Neural cell (in vitro differentiated cells): Measurements from ENCODE around the gene C19orf44. TPM values are rescaled to one million over a fixed set of nuclear protein-coding genes. Genes with fewer than 3 reads are reported as not detected.

Experiments
- H2AFZ ChIP-seq: fragments of 200-600, 300-800 bp; sonication (generic), shearing (Covaris generic); 2 replicates; pipeline ENCODE4 v1.6.0; 2014; ENCODE audit warnings: low read depth, mild to moderate bottlenecking, antibody characterized with exemption, low read length, moderate library complexity
- H3F3A ChIP-seq: fragments of 200-600 bp; shearing (Covaris generic); 2 replicates; pipeline ENCODE4 v1.6.1; 2016; ENCODE audit warnings: mild to moderate bottlenecking, moderate library complexity, mixed read lengths, antibody characterized with exemption, low read length; ENCODE audit not compliant: insufficient read depth, poor library complexity, severe bottlenecking
- H3K27ac ChIP-seq: fragments of 200-600, 300-800 bp; sonication (generic), shearing (Covaris generic); 2 replicates; pipeline ENCODE4 v1.5.1; 2014; ENCODE audit warnings: mild to moderate bottlenecking, low read length, moderate library complexity
- H3K27me3 ChIP-seq: fragments of 300-800, 200-600 bp; sonication (generic), shearing (Covaris generic); 2 replicates; pipeline ENCODE4 v1.6.0; 2014; ENCODE audit warnings: mild to moderate bottlenecking, low read depth, low read length, moderate library complexity; ENCODE audit not compliant: insufficient read depth
- H3K36me3 ChIP-seq: fragments of 300-800, 200-600 bp; sonication (generic), shearing (Covaris generic); 2 replicates; pipeline ENCODE4 v1.5.1; 2014; ENCODE audit warnings: mild to moderate bottlenecking, antibody characterized with exemption, low read length, moderate library complexity; ENCODE audit not compliant: insufficient read depth
- H3K4me2 ChIP-seq: fragments of 300-800, 200-600 bp; sonication (generic), shearing (Covaris generic); 2 replicates; pipeline ENCODE4 v1.6.0; 2014; ENCODE audit warnings: mild to moderate bottlenecking, low read length
- H3K4me3 ChIP-seq: fragments of 300-800, 200-600 bp; sonication (generic), shearing (Covaris generic); 2 replicates; pipeline ENCODE4 v1.5.1; 2014; ENCODE audit warnings: mild to moderate bottlenecking, low read length, moderate library complexity
- H3K79me2 ChIP-seq: fragments of 200-600 bp; shearing (Covaris generic); replicated peaks from 2 replicates; pipeline ENCODE4 v1.6.0; 2014; ENCODE audit warnings: mild to moderate bottlenecking, low read length, moderate library complexity; ENCODE audit not compliant: insufficient read depth
- H3K9ac ChIP-seq: fragments of 300-800, 200-600 bp; sonication (generic), shearing (Covaris generic); 2 replicates; pipeline ENCODE4 v1.6.1; 2016; ENCODE audit warnings: mild to moderate bottlenecking, low read length, mixed read lengths
- H3K9me2 ChIP-seq: fragments of 200-600 bp; shearing (Covaris generic); 2 replicates; pipeline ENCODE4 v1.6.1; 2016; ENCODE audit warnings: mild to moderate bottlenecking, low read length, mixed read lengths; ENCODE audit not compliant: insufficient read depth
- H3K9me3 ChIP-seq: fragments of 200-600, 300-800 bp; sonication (generic), shearing (Covaris generic); 2 replicates; pipeline ENCODE4 v1.6.1; 2016; ENCODE audit warnings: mild to moderate bottlenecking, mixed run types, low read length, moderate library complexity, mixed read lengths
- H4K20me1 ChIP-seq: fragments of 200-600 bp; shearing (Covaris generic); 2 replicates; pipeline ENCODE4 v1.6.1; 2016; ENCODE audit warnings: mild to moderate bottlenecking, mixed run types; ENCODE audit not compliant: insufficient read depth
- EP300 ChIP-seq: fragments of 450-650 bp; conservative IDR thresholded peaks from 2 replicates; pipeline ENCODE4 v1.6.1; 2014; ENCODE audit warnings: antibody characterized with exemption, mild to moderate bottlenecking, moderate library complexity; ENCODE audit not compliant: poor library complexity, severe bottlenecking
- EZH2 ChIP-seq: fragments of 200-600, 300-800 bp; shearing (Covaris generic), sonication (generic); IDR thresholded peaks from 2 replicates; pipeline ENCODE4 v1.6.1; 2014; ENCODE audit warnings: antibody characterized with exemption, low read length, borderline replicate concordance, mild to moderate bottlenecking; ENCODE audit not compliant: insufficient read depth, poor library complexity, severe bottlenecking
- MXI1 ChIP-seq: fragments of 450-650 bp; conservative IDR thresholded peaks from 2 replicates; pipeline ENCODE4 v1.6.1; 2014; ENCODE audit warnings: antibody characterized with exemption, mild to moderate bottlenecking; ENCODE audit not compliant: poor library complexity, severe bottlenecking
- POLR2AphosphoS5 ChIP-seq: IDR thresholded peaks from 2 replicates; pipeline ENCODE4 v1.6.1; 2012
- RAD21 ChIP-seq: fragments of 450-650 bp; conservative IDR thresholded peaks from 2 replicates; pipeline ENCODE4 v1.6.1; 2014; ENCODE audit warnings: antibody characterized with exemption, mild to moderate bottlenecking, moderate library complexity
- SMC3 ChIP-seq: fragments of 450-650 bp; conservative IDR thresholded peaks from 2 replicates; pipeline ENCODE4 v1.6.1; 2014; ENCODE audit warnings: antibody characterized with exemption, mild to moderate bottlenecking, moderate library complexity; ENCODE audit not compliant: poor library complexity
- TAF1 ChIP-seq: IDR thresholded peaks from 2 replicates; pipeline ENCODE4 v1.6.1; 2012; ENCODE audit warnings: low read depth
- polyA plus RNA-seq: library from polyadenylated mRNA; depleted of rRNA; stranded (reverse); fragments of >200 nt; gene quantifications from 2 replicates; pipeline ENCODE4 v1.2.3, GENCODE V29; 2014
- TF ChIP-seq, protein P1 (sequence below): IDR thresholded peaks from 2 replicates; pipeline ENCODE4 v1.6.1; 2012; ENCODE audit warnings: borderline replicate concordance
- TF ChIP-seq, protein P2 (sequence below): fragments of 450-650 bp; IDR thresholded peaks from 2 replicates; pipeline ENCODE4 v1.5.1; 2014; ENCODE audit warnings: antibody characterized with exemption, mild to moderate bottlenecking, moderate library complexity; ENCODE audit not compliant: poor library complexity, severe bottlenecking

The C19orf44 gene
- polyA plus RNA-seq, 1 donor from 2014 or later = 9.9 TPM

DNA sequence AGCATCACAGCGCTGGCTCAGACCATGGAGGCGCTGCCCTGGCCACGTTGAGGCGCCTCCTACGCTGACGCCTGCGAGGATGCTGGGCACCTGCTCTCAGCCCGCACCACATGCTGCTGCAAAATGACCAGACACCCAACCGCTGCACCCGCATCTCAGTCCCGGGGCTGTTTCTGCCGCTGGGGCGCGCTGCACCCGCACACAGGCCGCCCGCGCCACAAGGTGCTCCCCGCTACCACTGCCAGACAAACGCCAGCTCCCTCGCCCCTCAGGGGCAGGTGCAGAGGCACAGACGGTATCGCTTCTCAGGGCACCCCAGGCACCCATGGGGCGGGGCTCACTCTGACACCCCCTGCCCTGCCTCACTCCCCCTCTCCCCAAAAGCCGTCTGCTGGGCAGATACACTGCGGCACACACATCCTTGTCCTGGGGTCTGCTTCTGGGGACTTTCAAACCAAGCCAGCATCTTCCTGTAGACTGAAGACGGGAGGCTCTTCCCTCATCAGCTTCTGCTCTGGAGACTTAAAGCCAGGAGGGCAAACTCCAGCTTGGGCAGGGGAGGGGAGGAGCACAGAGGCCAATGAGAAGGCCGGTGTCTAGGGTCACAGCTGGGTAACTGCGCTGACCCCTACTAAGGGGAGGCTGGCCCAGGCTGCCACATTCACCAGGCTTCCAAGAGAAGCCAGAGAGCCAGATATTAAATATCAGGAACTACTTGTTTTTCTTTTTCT is 29.7 kb downstream of the C19orf44 start:
- Histone ChIP-seq H3K4me2 (no peak overlapping the region), H3K79me2 (no peaks in the 10 kb centered on the region), H4K20me1 (no peaks in the 10 kb centered on the region), H3K9ac (no peak overlapping the region), H3K36me3 (no peaks in the 10 kb centered on the region), H3K27ac (no peak overlapping the region), H2AFZ (no peak overlapping the region), H3K27me3 (no peaks in the 10 kb centered on the region), H3F3A (no peaks in the 10 kb centered on the region), H3K4me3 (no peak overlapping the region), H3K9me2 (no peaks in the 10 kb centered on the region), H3K9me3 (no peaks in the 10 kb centered on the region)
- TF ChIP-seq EZH2 (no peak), MXI1 (no peak), POLR2AphosphoS5 (no peak), SMC3 (no peak), RAD21 (no peak), TAF1 (no peak), EP300 (no peak)
- TF ChIP-seq, protein P1, sequence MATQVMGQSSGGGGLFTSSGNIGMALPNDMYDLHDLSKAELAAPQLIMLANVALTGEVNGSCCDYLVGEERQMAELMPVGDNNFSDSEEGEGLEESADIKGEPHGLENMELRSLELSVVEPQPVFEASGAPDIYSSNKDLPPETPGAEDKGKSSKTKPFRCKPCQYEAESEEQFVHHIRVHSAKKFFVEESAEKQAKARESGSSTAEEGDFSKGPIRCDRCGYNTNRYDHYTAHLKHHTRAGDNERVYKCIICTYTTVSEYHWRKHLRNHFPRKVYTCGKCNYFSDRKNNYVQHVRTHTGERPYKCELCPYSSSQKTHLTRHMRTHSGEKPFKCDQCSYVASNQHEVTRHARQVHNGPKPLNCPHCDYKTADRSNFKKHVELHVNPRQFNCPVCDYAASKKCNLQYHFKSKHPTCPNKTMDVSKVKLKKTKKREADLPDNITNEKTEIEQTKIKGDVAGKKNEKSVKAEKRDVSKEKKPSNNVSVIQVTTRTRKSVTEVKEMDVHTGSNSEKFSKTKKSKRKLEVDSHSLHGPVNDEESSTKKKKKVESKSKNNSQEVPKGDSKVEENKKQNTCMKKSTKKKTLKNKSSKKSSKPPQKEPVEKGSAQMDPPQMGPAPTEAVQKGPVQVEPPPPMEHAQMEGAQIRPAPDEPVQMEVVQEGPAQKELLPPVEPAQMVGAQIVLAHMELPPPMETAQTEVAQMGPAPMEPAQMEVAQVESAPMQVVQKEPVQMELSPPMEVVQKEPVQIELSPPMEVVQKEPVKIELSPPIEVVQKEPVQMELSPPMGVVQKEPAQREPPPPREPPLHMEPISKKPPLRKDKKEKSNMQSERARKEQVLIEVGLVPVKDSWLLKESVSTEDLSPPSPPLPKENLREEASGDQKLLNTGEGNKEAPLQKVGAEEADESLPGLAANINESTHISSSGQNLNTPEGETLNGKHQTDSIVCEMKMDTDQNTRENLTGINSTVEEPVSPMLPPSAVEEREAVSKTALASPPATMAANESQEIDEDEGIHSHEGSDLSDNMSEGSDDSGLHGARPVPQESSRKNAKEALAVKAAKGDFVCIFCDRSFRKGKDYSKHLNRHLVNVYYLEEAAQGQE = no peak
- TF ChIP-seq, protein P2, sequence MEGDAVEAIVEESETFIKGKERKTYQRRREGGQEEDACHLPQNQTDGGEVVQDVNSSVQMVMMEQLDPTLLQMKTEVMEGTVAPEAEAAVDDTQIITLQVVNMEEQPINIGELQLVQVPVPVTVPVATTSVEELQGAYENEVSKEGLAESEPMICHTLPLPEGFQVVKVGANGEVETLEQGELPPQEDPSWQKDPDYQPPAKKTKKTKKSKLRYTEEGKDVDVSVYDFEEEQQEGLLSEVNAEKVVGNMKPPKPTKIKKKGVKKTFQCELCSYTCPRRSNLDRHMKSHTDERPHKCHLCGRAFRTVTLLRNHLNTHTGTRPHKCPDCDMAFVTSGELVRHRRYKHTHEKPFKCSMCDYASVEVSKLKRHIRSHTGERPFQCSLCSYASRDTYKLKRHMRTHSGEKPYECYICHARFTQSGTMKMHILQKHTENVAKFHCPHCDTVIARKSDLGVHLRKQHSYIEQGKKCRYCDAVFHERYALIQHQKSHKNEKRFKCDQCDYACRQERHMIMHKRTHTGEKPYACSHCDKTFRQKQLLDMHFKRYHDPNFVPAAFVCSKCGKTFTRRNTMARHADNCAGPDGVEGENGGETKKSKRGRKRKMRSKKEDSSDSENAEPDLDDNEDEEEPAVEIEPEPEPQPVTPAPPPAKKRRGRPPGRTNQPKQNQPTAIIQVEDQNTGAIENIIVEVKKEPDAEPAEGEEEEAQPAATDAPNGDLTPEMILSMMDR = no peak

DNA sequence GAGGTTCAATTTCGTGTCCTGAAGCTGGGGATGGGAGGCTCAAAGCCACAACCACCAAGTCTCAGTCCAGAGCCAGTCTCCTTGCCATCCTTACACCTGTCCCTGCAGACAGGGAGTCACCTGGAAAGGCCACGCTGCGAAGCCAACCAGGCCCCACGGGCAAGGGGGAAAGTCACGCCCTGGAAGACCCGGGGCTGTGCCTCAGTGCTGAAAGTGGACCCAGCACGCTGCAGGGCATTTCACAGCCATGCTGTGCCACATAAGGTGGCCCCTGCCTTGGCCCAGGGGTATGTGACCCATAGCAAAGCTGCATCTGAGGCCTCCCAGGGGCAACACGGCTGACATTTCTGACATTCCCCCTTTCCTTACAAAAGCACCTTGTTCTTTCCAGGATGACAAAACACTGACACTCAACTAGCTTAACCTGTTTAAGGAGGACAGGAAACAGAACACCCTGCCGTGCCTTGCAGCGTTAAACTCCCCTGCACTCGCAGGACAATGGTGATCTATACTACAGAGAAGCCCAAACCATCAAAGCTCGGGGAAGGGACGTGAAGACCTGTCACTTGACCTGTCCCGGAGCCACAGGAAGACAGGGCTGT is 31.2 kb downstream of the C19orf44 start:
- Histone ChIP-seq H3K9me2 (no peaks in the 10 kb centered on the region), H3K9ac (no peak overlapping the region), H3F3A (no peaks in the 10 kb centered on the region), H3K4me3 (no peak overlapping the region), H4K20me1 (no peaks in the 10 kb centered on the region), H3K79me2 (no peaks in the 10 kb centered on the region), H3K9me3 (no peaks in the 10 kb centered on the region), H3K36me3 (no peaks in the 10 kb centered on the region), H2AFZ (no peak overlapping the region), H3K27ac (no peak overlapping the region), H3K27me3 (no peaks in the 10 kb centered on the region), H3K4me2 (no peak overlapping the region)
- TF ChIP-seq SMC3 (no peak), RAD21 (no peak), POLR2AphosphoS5 (no peak), MXI1 (no peak), EP300 (no peak), TAF1 (no peak), EZH2 (no peak)
- TF ChIP-seq, protein P2 = no peak
- TF ChIP-seq, protein P1 = no peak
